ENCODE results near the gene SRSF5. TPM values are rescaled to one million over a fixed set of nuclear protein-coding genes. Genes with fewer than 3 reads are reported as not detected.

Gene SRSF5
- total RNA-seq, result 155 and 239 TPM in 2 replicates

GRCh38 chr14:69766984-69767368 is at the start of gene SRSF5:
Gene SRSF5 (plus strand): TSS chr14:69767142. CDS start chr14:69768157, 1,015 bp downstream.

GRCh38 chr14:69796797-69797500 is 30.0 kb downstream of the SRSF5 start, which contains the start of gene SLC10A1:
Gene SLC10A1 (minus strand): TSS chr14:69797241. CDS start chr14:69797155, 86 bp downstream.

Other genes starting within 250 kb of the SRSF5 start
- gene CCDC177, start 192.3 kb upstream of the SRSF5 start, total RNA-seq, result not detected in 2 replicates
- gene SUSD6, start 155.5 kb upstream of the SRSF5 start, total RNA-seq, result 16.4 and 17.8 TPM in 2 replicates
- not detected in 2 replicates for gene SLC10A1, start 30.1 kb downstream of the SRSF5 start, total RNA-seq
- gene SMOC1, start 112.3 kb downstream of the SRSF5 start, total RNA-seq, result not detected in 2 replicates

All from smooth muscle cell of the umbilical artery (primary cell).